Left ventricle myocardium inferior (tissue), 1 donor: ENCODE results near the gene ARL5B. TPM values are rescaled to one million over a fixed set of nuclear protein-coding genes. Genes with fewer than 3 reads are reported as not detected.
A peak's percentile ranks its signal among the peaks of the same experiment; 100 is the strongest.
"Not testable (repeated sequence)": the region's sequence is repeated elsewhere in the genome, so short reads cannot be mapped to it uniquely, and the experiment has no call there.

Experiments used
- DNase-seq: peaks from one replicate; pipeline ENCODE4 v3.0.0-alpha.2; 2020
- H3K27ac ChIP-seq: fragments of 200-600 bp; replicated peaks from 2 replicates; pipeline ENCODE4 v1.8.0; 2021
- H3K27me3 ChIP-seq: fragments of 200-600 bp; 2 replicates; pipeline ENCODE4 v1.8.0; 2021; ENCODE audit warnings: low read depth
- H3K36me3 ChIP-seq: fragments of 200-600 bp; 2 replicates; pipeline ENCODE4 v1.8.0; 2021
- H3K4me1 ChIP-seq: fragments of 200-600 bp; 2 replicates; pipeline ENCODE4 v1.8.0; 2021
- H3K4me3 ChIP-seq: fragments of 200-600 bp; 2 replicates; pipeline ENCODE4 v1.8.0; 2021; ENCODE audit warnings: mild to moderate bottlenecking, moderate library complexity
- H3K9me3 ChIP-seq: fragments of 200-600 bp; replicated peaks from 2 replicates; pipeline ENCODE4 v1.8.0; 2021
- intact Hi-C: fragments of 100-400 bp; cut with micrococcal nuclease; formaldehyde crosslinking; loops from one replicate; pipeline ENCODE4 v1.11.0; 2022
- total RNA-seq: library from RNA; stranded (reverse); fragmentation: NEBNext Ultra II Directional; extraction: Animal tissue kit (Norgen Biotek cat#: 25700); gene quantifications from one replicate; pipeline ENCODE4 v1.2.1, GENCODE V29; 2021
- TF ChIP-seq, protein P1 (sequence below): fragments of 200-600 bp; IDR thresholded peaks from 2 replicates; pipeline ENCODE4 v1.8.0; 2021; ENCODE audit warnings: antibody characterized with exemption, mild to moderate bottlenecking, borderline replicate concordance
- donor health status: DM: no; HTN: yes; CAD: no; lungs with severe emphysema.

ARL5B gene
- total RNA-seq, 1 donor from 2014 or later: 5.6 TPM

DNA sequence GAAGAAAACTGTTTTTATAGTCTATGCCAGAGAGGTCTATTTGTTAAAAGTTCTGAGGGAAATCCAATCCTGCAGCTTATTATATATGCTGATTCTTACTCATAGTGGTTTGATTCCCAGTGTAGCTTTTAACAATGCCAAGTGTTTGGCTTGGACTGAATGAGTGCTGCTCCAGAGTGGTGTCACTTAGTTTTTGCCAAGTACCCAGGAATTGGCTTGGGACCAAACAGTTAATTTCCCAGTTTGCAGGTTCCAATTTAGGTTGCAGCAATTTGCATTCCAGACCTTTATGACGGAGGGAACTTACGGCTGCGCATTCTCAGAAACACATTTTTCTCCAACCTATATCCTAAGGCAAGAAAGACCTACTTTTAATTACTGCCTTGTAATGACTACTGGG lies 40.2 kb upstream of the ARL5B start:
- H3K27me3 ChIP-seq: no peaks in the 10 kb centered on the region
- intact Hi-C loops: no loop called here
- H3K4me3 ChIP-seq: no peak overlapping the region
- no peak overlapping the region for H3K27ac ChIP-seq
- DNase-seq: no peak
- peaks cover 8% of the 10 kb centered on the region for H3K36me3 ChIP-seq
- H3K4me1 ChIP-seq: peaks cover 11% of the 10 kb centered on the region
- no peaks in the 10 kb centered on the region for H3K9me3 ChIP-seq
- TF ChIP-seq, protein P1, sequence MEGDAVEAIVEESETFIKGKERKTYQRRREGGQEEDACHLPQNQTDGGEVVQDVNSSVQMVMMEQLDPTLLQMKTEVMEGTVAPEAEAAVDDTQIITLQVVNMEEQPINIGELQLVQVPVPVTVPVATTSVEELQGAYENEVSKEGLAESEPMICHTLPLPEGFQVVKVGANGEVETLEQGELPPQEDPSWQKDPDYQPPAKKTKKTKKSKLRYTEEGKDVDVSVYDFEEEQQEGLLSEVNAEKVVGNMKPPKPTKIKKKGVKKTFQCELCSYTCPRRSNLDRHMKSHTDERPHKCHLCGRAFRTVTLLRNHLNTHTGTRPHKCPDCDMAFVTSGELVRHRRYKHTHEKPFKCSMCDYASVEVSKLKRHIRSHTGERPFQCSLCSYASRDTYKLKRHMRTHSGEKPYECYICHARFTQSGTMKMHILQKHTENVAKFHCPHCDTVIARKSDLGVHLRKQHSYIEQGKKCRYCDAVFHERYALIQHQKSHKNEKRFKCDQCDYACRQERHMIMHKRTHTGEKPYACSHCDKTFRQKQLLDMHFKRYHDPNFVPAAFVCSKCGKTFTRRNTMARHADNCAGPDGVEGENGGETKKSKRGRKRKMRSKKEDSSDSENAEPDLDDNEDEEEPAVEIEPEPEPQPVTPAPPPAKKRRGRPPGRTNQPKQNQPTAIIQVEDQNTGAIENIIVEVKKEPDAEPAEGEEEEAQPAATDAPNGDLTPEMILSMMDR: no peak

DNA sequence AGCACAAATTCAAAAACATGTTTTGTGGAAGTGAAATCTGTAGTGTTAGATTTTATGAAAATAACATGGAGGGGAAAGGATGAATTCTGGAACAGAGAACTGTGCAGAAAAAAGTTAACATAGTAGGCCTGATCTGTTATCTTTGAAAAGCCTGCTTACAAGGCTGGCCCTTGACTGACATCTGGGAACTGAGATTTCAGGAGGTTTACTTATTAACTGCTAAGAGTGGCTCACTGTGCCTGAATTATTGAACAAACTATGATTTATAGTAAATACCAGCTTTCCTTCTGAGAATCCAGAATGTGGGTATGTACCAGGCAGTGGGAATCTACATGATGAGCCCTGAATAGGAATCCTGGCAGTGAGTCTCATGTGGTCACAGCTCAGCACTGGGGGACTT lies 38.4 kb upstream of the ARL5B start:
- no peaks in the 10 kb centered on the region for H3K27me3 ChIP-seq
- TF ChIP-seq, protein P1: no peak
- H3K9me3 ChIP-seq: no peaks in the 10 kb centered on the region
- DNase-seq: no peak
- H3K27ac ChIP-seq: no peak overlapping the region
- H3K4me3 ChIP-seq: no peak overlapping the region
- H3K4me1 ChIP-seq: peaks cover 11% of the 10 kb centered on the region
- intact Hi-C loops: no loop called here
- peaks cover 8% of the 10 kb centered on the region for H3K36me3 ChIP-seq

DNA sequence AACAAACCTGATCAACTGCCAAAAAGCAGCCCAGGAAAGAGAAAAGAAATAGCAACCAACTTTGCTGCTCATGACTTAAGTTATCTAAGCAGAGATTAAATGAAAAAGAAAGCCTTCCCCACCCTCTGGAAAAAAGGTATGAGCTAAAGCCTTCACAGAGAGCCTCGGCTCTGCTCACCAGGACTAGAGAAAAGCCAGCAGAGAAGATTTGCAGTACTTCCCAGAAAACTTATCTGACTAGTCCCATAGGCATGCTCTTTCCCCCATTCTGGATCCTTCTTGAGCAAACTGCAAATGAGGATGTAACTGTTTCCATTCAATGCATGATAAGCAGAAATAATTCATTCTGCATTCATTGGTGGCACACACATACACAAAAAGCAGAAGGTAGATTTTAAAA lies 35.6 kb upstream of the ARL5B start:
- H3K27ac ChIP-seq, H3K36me3 ChIP-seq, intact Hi-C loops, H3K27me3 ChIP-seq, H3K4me3 ChIP-seq, H3K9me3 ChIP-seq, DNase-seq: not testable (repeated sequence)
- peaks cover 12% of the 10 kb centered on the region for H3K4me1 ChIP-seq

DNA sequence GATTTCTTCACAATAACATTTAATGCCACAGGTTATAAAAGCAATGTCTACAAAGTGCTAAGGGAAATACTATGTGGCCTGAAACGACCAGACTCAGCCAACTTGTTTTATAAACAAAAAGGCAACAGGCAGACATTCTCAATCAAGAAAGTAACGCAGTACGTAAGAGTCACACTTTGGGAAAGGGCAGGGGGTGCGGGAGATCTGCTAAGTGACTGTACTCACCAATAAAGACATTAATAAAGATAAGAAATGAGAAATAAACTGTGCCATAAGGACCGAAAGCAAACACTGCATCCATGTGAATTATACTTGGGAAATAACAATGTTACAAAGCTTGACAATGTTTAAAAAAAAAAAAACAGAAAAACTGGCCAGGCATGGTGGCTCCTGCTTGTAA lies 33.3 kb upstream of the ARL5B start:
- Histone ChIP-seq H3K27me3 (no peaks in the 10 kb centered on the region), H3K27ac (no peak overlapping the region), H3K9me3 (no peaks in the 10 kb centered on the region), H3K36me3 (peaks cover 6% of the 10 kb centered on the region), H3K4me3 (no peak overlapping the region), H3K4me1 (peaks cover 10% of the 10 kb centered on the region)
- TF ChIP-seq, protein P1: no peak
- intact Hi-C loops: no loop called here
- no peak for DNase-seq

DNA sequence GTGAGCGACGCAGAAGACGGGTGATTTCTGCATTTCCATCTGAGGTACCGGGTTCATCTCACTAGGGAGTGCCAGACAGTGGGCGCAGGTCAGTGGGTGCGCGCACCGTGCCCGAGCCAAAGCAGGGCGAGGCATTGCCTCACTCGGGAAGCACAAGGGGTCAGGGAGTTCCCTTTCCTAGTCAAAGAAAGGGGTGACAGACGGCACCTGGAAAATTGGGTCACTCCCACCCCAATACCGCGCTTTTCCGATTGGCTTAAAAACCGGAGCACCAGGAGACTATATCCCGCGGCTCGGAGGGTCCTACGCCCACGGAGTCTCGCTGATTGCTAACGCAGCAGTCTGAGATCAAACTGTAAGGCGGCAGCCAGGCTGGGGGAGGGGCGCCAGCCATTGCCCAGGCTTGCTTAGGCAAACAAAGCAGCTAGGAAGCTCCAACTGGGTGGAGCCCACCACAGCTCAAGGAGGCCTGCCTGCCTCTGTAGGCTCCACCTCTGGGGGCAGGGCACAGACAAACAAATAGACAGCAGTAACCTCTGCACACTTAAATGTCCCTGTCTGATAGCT lies 31.7 kb upstream of the ARL5B start:
- H3K27me3 ChIP-seq, H3K4me1 ChIP-seq, intact Hi-C loops, H3K9me3 ChIP-seq, H3K36me3 ChIP-seq: not testable (repeated sequence)
- DNase-seq: peak; percentile 81
- Histone ChIP-seq H3K4me3 (peak overlapping the region; percentile 77), H3K27ac (peak overlapping the region; percentile 86)

DNA sequence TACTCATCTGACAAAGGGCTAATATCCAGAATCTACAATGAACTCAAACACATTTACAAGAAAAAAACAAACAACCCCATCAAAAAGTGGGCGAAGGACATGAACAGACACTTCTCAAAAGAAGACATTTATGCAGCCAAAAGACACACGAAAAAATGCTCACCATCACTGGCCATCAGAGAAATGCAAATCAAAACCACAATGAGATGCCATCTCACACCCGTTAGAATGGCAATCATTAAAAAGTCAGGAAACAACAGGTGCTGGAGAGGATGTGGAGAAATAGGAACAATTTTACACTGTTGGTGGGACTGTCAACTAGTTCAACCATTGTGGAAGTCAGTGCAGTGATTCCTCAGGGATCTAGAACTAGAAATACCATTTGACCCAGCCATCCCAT lies 26.7 kb upstream of the ARL5B start:
- H3K4me3 ChIP-seq, H3K4me1 ChIP-seq, DNase-seq, H3K27ac ChIP-seq, H3K9me3 ChIP-seq, intact Hi-C loops, H3K36me3 ChIP-seq, H3K27me3 ChIP-seq: not testable (repeated sequence)

DNA sequence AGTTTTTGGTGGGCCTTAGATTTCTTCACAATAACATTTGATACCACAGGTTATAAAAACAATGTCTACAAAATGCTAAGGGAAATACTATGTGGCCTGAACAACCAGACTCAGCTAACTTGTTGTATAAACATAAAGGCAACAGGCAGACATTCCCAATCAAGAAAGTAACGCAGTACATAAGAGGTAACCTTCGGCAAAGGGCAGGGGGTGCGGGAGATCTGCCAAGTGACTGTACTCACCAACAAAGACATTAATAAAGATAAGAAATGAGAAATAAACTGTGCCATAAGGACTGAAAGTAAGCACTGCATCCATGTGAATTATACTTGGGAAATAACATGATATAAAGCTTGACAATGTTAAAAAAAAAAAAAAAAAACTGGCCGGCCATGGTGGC lies 23.2 kb upstream of the ARL5B start:
- TF ChIP-seq, protein P1: no peak
- peaks cover 4% of the 10 kb centered on the region for H3K9me3 ChIP-seq
- peaks cover 7% of the 10 kb centered on the region for H3K4me1 ChIP-seq
- intact Hi-C loops: no loop called here
- DNase-seq: no peak
- no peak overlapping the region for H3K27ac ChIP-seq
- H3K27me3 ChIP-seq: no peaks in the 10 kb centered on the region
- no peak overlapping the region for H3K4me3 ChIP-seq
- peaks cover 4% of the 10 kb centered on the region for H3K36me3 ChIP-seq

DNA sequence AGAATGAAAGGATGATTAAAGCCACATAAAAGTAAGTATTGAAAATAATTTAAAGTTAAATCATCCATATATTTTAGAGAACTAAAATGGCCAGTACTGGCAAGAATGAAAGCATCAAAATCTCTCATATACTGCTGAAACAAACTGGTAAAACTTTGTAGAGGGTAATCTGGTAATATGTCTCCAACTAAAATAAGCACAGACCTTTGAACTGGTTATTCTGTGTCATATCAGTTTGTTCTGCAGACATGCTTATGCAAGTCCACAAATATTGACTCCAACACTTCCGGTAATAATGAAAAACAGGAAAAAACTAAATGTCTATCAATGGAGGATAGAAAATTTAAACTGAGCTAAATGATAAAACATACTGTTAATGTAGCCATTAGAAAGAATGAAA lies 21.8 kb upstream of the ARL5B start:
- H3K4me1 ChIP-seq, H3K4me3 ChIP-seq, intact Hi-C loops, DNase-seq, H3K27me3 ChIP-seq, H3K9me3 ChIP-seq, H3K27ac ChIP-seq: not testable (repeated sequence)
- H3K36me3 ChIP-seq: peaks cover 15% of the 10 kb centered on the region

DNA sequence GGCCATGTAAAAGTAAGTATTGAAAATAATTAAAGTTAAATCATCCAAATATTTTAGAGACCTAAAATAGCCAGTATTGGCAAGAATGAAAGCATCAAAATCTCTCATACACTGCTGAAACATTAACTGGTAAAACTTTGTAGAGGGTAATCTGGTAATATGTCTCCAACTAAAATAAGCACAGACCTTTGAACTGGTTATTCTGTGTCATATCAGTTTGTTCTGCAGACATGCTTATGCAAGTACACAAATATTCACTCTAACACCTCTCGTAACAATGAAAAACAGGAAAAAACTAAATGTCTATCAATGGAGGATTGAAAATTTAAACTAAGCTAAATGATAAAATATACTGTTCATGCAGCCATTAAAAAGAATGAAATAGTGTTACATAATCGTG lies 19.5 kb upstream of the ARL5B start:
- H3K9me3 ChIP-seq, H3K4me1 ChIP-seq, H3K27ac ChIP-seq, intact Hi-C loops, H3K4me3 ChIP-seq, H3K27me3 ChIP-seq, DNase-seq: not testable (repeated sequence)
- peaks cover 19% of the 10 kb centered on the region for H3K36me3 ChIP-seq
